GM12891 (cell line): Measurements from ENCODE around the gene CFAP46.

Experiments used
- PAX5 ChIP-seq: IDR thresholded peaks from 2 replicates; pipeline ENCODE4 v1.6.1; 2011; ENCODE audit warnings: low read length, moderate library complexity, mild to moderate bottlenecking; ENCODE audit not compliant: insufficient read depth, severe bottlenecking
- POLR2A ChIP-seq: IDR thresholded peaks from 2 replicates; pipeline ENCODE4 v1.6.1; 2011; ENCODE audit warnings: low read depth, low read length, control low read depth
- POLR2AphosphoS5 ChIP-seq: IDR thresholded peaks from 2 replicates; pipeline ENCODE4 v1.6.1; 2011; ENCODE audit warnings: low read depth, low read length, control low read depth
- SPI1 ChIP-seq: IDR thresholded peaks from 2 replicates; pipeline ENCODE4 v1.6.1; 2011; ENCODE audit warnings: low read depth, low read length, control low read depth

GRCh38 chr10:132945894-132946255 is 3.5 kb upstream of the CFAP46 start:
- TF ChIP-seq POLR2A, result no peak
- TF ChIP-seq POLR2AphosphoS5, result no peak
- no peak for TF ChIP-seq SPI1
- TF ChIP-seq PAX5, result no peak
